Measurements from ENCODE around the gene TBC1D14. TPM values are rescaled to one million over a fixed set of nuclear protein-coding genes. Genes with fewer than 3 reads are reported as not detected.

The TBC1D14 gene
- total and polyA plus RNA-seq, 9 of the 15 experiments (the other 6 are each of a cell fraction or from before 2014, with no cell fraction given), result 2.1 to 59.6 (median 44.8) TPM

- TF ChIP-seq E2F4 (CRISPR knock-in tag; IDR thresholded peaks at IDR 0.05; ENCODE audit: low read depth) (no peak), ZBTB11 (CRISPR knock-in tag; IDR thresholded peaks at IDR 0.05) (no peak), POLR2A (conservative IDR thresholded peaks at IDR 0.05) (no peak), CXXC5 (CRISPR knock-in tag; IDR thresholded peaks at IDR 0.05) (no peak), SMARCC2 (IDR thresholded peaks at IDR 0.05; ENCODE audit: low read depth) (no peak)
Observed at GRCh38 chr4:7016086-7016485, 106.5 kb downstream of the TBC1D14 start (continued).

DNA sequence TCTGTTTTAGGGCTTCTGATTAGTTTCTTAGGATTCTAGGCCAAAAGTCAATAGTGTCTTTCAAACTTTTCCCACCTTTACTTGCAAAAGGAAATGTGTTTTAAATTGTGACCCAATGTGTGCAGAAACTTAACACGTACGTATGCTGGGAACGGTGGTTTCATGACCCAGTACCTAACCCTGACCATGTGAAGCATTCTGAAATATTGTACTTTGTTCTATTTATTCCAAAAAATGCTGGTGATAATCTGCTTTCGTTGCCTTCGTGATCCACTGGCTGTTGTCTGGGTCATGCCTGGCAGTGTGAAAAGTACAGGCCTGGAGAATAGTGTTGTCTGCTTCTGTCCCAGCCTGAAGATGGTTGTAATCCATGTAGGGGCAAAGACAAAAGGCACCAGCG is 106.9 kb downstream of the TBC1D14 start:
- peak overlapping the region in 1 of 2 experiments; percentile 68; a peak in 2 of 4 replicates for H3K9ac ChIP-seq (ENCODE audit: insufficient read depth in 1 of 2, low read depth in 2 of 2, low read length in 2 of 2)
- peaks cover 92% of the 10 kb centered on the region for H3K36me3 ChIP-seq (ENCODE audit: control insufficient read depth, insufficient read depth, low read length)
- 0 out of 3 replicates have a peak, but pooled peaks cover 3% of the 10 kb centered on the region for H3K79me2 ChIP-seq (ENCODE audit: control insufficient read depth, insufficient read depth, low read length)
- no peak overlapping the region for H3K4me2 ChIP-seq (ENCODE audit: insufficient read depth, low read length)
- H3K9me3 ChIP-seq (replicated peaks; ENCODE audit: control insufficient read depth, insufficient read depth, low read depth, low read length), result no peaks in the 10 kb centered on the region
- peaks cover 13 to 25% of the 10 kb centered on the region in 2 experiments; a peak in 4 of 5 replicates for H3K4me1 ChIP-seq (replicated peaks in 1 of 2; ENCODE audit: control insufficient read depth in 2 of 2, insufficient read depth in 2 of 2, low read length in 2 of 2)
- CTCF ChIA-PET (ENCODE audit: low intra/inter-chr PET ratio), result no interaction called here
- H3K9me1 ChIP-seq (ENCODE audit: control insufficient read depth, insufficient read depth, low read length), result peaks cover 11% of the 10 kb centered on the region
- H3K27me3 ChIP-seq (ENCODE audit: control insufficient read depth in 2 of 2, insufficient read depth in 2 of 2, low read length in 2 of 2), result no peaks in the 10 kb centered on the region
- no peak for DNase-seq (ENCODE audit: extremely low read depth in 1 of 4, low spot score in 3 of 4)
- H4K20me1 ChIP-seq (replicated peaks; ENCODE audit: control insufficient read depth, insufficient read depth, low read length), result 0 out of 2 replicates have a peak, but pooled peaks cover 3% of the 10 kb centered on the region
- no peak overlapping the region for H3K27ac ChIP-seq (ENCODE audit: extremely low read depth, low read depth, low read length)
- POLR2A ChIA-PET, result interaction anchor here (1.2 kb wide), 1 partner anchor 15 kb away, joined by 4 read pairs; no protein-coding TSS in a partner anchor
- H2AFZ ChIP-seq (ENCODE audit: low read depth, low read length), result no peak overlapping the region
- FAIRE-seq, result no peak
- 78% methylated on average over 6 of the region's 6 CpGs for WGBS (ENCODE audit: insufficient coverage, low coverage, missing lambda C conversion rate)
- no TSS peak for BruUV-seq (replicated peaks)
- in situ Hi-C loops (cut with MboI), result no loop called here
- H3K4me3 ChIP-seq, result no peak overlapping the region
- no peak for ATAC-seq
- TF ChIP-seq HDAC1 (IDR thresholded peaks at IDR 0.05) (no peak), RBM22 (IDR thresholded peaks at IDR 0.05; ENCODE audit: low read depth, low read length, poor library complexity, severe bottlenecking) (no peak), SREBF2 (CRISPR knock-in tag; IDR thresholded peaks at IDR 0.05) (no peak), ZBTB17 (CRISPR knock-in tag; IDR thresholded peaks at IDR 0.05) (no peak), KDM5B (IDR thresholded peaks at IDR 0.05; ENCODE audit: insufficient replicate concordance, low read depth, low read length) (no peak)
- TF ChIP-seq, protein P1, sequence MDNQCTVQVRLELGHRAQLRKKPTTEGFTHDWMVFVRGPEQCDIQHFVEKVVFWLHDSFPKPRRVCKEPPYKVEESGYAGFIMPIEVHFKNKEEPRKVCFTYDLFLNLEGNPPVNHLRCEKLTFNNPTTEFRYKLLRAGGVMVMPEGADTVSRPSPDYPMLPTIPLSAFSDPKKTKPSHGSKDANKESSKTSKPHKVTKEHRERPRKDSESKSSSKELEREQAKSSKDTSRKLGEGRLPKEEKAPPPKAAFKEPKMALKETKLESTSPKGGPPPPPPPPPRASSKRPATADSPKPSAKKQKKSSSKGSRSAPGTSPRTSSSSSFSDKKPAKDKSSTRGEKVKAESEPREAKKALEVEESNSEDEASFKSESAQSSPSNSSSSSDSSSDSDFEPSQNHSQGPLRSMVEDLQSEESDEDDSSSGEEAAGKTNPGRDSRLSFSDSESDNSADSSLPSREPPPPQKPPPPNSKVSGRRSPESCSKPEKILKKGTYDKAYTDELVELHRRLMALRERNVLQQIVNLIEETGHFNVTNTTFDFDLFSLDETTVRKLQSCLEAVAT (IDR thresholded peaks at IDR 0.05), result no peak
- intact Hi-C loops (cut with micrococcal nuclease), result no loop called here

All from K562 (cell line).